ENCODE measurements around the gene SKOR1. TPM values are rescaled to one million over a fixed set of nuclear protein-coding genes. Genes with fewer than 3 reads are reported as not detected.
A peak's percentile ranks its signal among the peaks of the same experiment; 100 is the strongest.

SKOR1 gene
- total and polyA plus RNA-seq, 3 experiments from 2014 or later = 0.06 to 0.16 (median 0.15) TPM

GRCh38 chr15:67834581-67835296 lies 9.4 kb downstream of the SKOR1 start:
- ChIA-PET CTCF (interaction anchor here (1.3 to 4.6 kb wide), 3 partner anchors 50 to 595 kb away, joined by 3 to 55 read pairs (median 41); no protein-coding TSS in a partner anchor), POLR2A (interaction anchor here (2.3 kb wide), 1 partner anchor 52 kb away, joined by 9 read pairs; no protein-coding TSS in a partner anchor)
- Mint-ChIP-seq H3K9me3 (no peaks in the 10 kb centered on the region), H3K27me3 (peaks cover 55 to 59% of the 10 kb centered on the region in 2 donors), H3K4me1 (peaks cover 44 to 71% (median 54%) of the 10 kb centered on the region in 3 donors), H3K27ac (peak overlapping the region in 2 of 8 donors; percentile 53 to 70), H3K4me3 (peak overlapping the region; percentile 84 to 93 (median 87)), H3K36me3 (peaks cover 0 to 3% (median 0%) of the 10 kb centered on the region in 3 donors)
- Histone ChIP-seq H3K27me3 (ENCODE audit: insufficient read depth, low read length, poor library complexity, severe bottlenecking) (peaks cover 54% of the 10 kb centered on the region), H3K9me3 (ENCODE audit: low read length) (no peaks in the 10 kb centered on the region), H3K36me3 (ENCODE audit: insufficient read depth, low read length) (no peaks in the 10 kb centered on the region), H3K4me1 (ENCODE audit: insufficient read depth, low read length) (peaks cover 46% of the 10 kb centered on the region), H3K27ac (ENCODE audit: low read depth, low read length) (no peak overlapping the region), H3K4me3 (ENCODE audit: low read length) (peak overlapping the region; percentile 54)
- DNase-seq = peak in 2 of 5 donors; percentile 11 to 31

GRCh38 chr15:67835297-67836133 lies 10.2 kb downstream of the SKOR1 start:
- Histone ChIP-seq H3K27me3 (ENCODE audit: insufficient read depth, low read length, poor library complexity, severe bottlenecking) (peaks cover 48% of the 10 kb centered on the region), H3K27ac (ENCODE audit: low read depth, low read length) (no peak overlapping the region), H3K36me3 (ENCODE audit: insufficient read depth, low read length) (no peaks in the 10 kb centered on the region), H3K4me1 (ENCODE audit: insufficient read depth, low read length) (peaks cover 40% of the 10 kb centered on the region), H3K4me3 (ENCODE audit: low read length) (peak overlapping the region; percentile 54), H3K9me3 (ENCODE audit: low read length) (no peaks in the 10 kb centered on the region)
- Mint-ChIP-seq H3K4me3 (peak overlapping the region; percentile 84 to 93 (median 87)), H3K27me3 (peaks cover 53 to 54% of the 10 kb centered on the region in 2 donors), H3K27ac (peak overlapping the region in 3 of 8 donors; percentile 53 to 75 (median 70)), H3K9me3 (peaks cover 0 to 4% (median 3%) of the 10 kb centered on the region in 5 donors), H3K36me3 (peaks cover 0 to 10% (median 0%) of the 10 kb centered on the region in 3 donors), H3K4me1 (peaks cover 42 to 71% (median 51%) of the 10 kb centered on the region in 3 donors)
- no peak for DNase-seq
- ChIA-PET POLR2A (interaction anchor here (0.7 to 2.3 kb wide), 4 partner anchors 12 to 379 kb away, joined by 3 to 9 read pairs (median 3); partner anchors contain the start of gene C15orf61), CTCF (interaction anchor here (0.8 to 4.6 kb wide), 15 partner anchors 8 to 595 kb away, joined by 3 to 55 read pairs (median 4); partner anchors contain the start of gene MAP2K5)

GRCh38 chr15:67836134-67836455 lies 10.8 kb downstream of the SKOR1 start:
- peaks cover 43% of the 10 kb centered on the region for H3K27me3 ChIP-seq (ENCODE audit: insufficient read depth, low read length, poor library complexity, severe bottlenecking)
- Mint-ChIP-seq H3K27me3 (peaks cover 47 to 48% of the 10 kb centered on the region in 2 donors), H3K27ac (peak overlapping the region in 2 of 8 donors; percentile 38 to 87), H3K4me1 (peaks cover 45 to 71% (median 52%) of the 10 kb centered on the region in 3 donors), H3K4me3 (peak overlapping the region; percentile 84 to 93 (median 87)), H3K36me3 (peaks cover 0 to 10% (median 0%) of the 10 kb centered on the region in 3 donors), H3K9me3 (peaks cover 0 to 4% (median 3%) of the 10 kb centered on the region in 5 donors)
- CTCF ChIA-PET = interaction anchor here (0.8 to 4.6 kb wide), 15 partner anchors 8 to 596 kb away, joined by 3 to 55 read pairs (median 4); partner anchors contain the start of gene MAP2K5
- DNase-seq = no peak
- H3K36me3 ChIP-seq (ENCODE audit: insufficient read depth, low read length) = no peaks in the 10 kb centered on the region
- H3K9me3 ChIP-seq (ENCODE audit: low read length) = no peaks in the 10 kb centered on the region
- no peak overlapping the region for H3K27ac ChIP-seq (ENCODE audit: low read depth, low read length)
- H3K4me3 ChIP-seq (ENCODE audit: low read length) = peak overlapping the region; percentile 54
- POLR2A ChIA-PET = interaction anchor here (0.7 to 2.3 kb wide), 4 partner anchors 12 to 379 kb away, joined by 3 to 9 read pairs (median 3); partner anchors contain the start of gene C15orf61
- peaks cover 42% of the 10 kb centered on the region for H3K4me1 ChIP-seq (ENCODE audit: insufficient read depth, low read length)

DNA sequence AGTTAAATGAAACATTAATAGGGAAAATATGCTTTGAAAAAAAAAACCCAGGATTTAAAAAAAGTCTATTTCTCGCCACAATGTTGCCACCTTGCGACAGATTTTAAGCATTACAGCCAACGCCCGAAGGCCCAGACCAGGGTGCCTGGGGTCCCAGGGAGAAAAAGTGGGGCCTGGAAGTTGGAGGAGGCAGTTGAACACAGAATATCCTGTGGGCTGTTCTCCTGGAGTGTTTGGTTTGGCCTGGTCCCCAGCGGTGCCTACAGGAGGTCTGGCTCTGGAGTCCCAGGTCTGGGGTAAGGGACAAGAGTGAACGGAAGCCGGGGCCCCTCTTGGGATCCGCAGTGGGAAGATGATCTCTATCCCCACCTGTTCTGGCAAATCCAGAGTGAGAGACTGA lies 11.2 kb downstream of the SKOR1 start:
- peaks cover 0 to 4% (median 3%) of the 10 kb centered on the region in 5 donors for H3K9me3 Mint-ChIP-seq
- CTCF ChIA-PET = interaction anchor here (0.8 to 4.6 kb wide), 14 partner anchors 9 to 378 kb away, joined by 3 to 55 read pairs (median 4); partner anchors contain the start of gene MAP2K5
- peaks cover 49 to 73% (median 56%) of the 10 kb centered on the region in 3 donors for H3K4me1 Mint-ChIP-seq
- peaks cover 46% of the 10 kb centered on the region for H3K4me1 ChIP-seq (ENCODE audit: insufficient read depth, low read length)
- H3K36me3 Mint-ChIP-seq = peaks cover 0 to 10% (median 0%) of the 10 kb centered on the region in 3 donors
- peaks cover 43 to 46% of the 10 kb centered on the region in 2 donors for H3K27me3 Mint-ChIP-seq
- peak overlapping the region; percentile 54 for H3K4me3 ChIP-seq (ENCODE audit: low read length)
- H3K4me3 Mint-ChIP-seq = peak overlapping the region; percentile 84 to 93 (median 87)
- DNase-seq = peak in 4 of 5 donors; percentile 44 to 72 (median 53)
- no peaks in the 10 kb centered on the region for H3K36me3 ChIP-seq (ENCODE audit: insufficient read depth, low read length)
- H3K27ac Mint-ChIP-seq = peak overlapping the region in 3 of 8 donors; percentile 29 to 87 (median 38)
- POLR2A ChIA-PET = interaction anchor here (0.7 to 2.3 kb wide), 4 partner anchors 13 to 380 kb away, joined by 3 to 9 read pairs (median 3); partner anchors contain the start of gene C15orf61
- no peak overlapping the region for H3K27ac ChIP-seq (ENCODE audit: low read depth, low read length)
- peaks cover 39% of the 10 kb centered on the region for H3K27me3 ChIP-seq (ENCODE audit: insufficient read depth, low read length, poor library complexity, severe bottlenecking)
- H3K9me3 ChIP-seq (ENCODE audit: low read length) = no peaks in the 10 kb centered on the region

DNA sequence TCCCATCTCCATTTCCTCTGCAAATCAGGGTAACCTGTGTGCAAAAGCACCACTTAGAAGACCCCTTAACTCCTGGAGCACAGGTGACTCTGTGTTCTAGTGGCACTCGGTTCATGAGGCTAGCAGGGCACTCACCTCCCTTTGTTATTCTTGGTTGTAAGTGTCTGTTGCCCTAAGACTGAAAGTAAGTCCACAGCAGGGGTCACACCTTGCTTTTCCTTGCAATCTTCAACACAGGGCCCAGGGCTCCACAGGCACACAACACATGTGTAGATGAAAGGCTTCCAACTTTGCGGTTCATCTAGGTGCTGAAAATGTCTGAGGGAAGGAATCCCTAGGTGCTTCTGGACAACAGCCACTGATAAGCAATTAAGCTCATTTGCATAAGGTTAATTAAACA lies 11.6 kb downstream of the SKOR1 start:
- POLR2A ChIA-PET = no interaction called here
- peaks cover 0 to 10% (median 0%) of the 10 kb centered on the region in 3 donors for H3K36me3 Mint-ChIP-seq
- peaks cover 46% of the 10 kb centered on the region for H3K4me1 ChIP-seq (ENCODE audit: insufficient read depth, low read length)

DNA sequence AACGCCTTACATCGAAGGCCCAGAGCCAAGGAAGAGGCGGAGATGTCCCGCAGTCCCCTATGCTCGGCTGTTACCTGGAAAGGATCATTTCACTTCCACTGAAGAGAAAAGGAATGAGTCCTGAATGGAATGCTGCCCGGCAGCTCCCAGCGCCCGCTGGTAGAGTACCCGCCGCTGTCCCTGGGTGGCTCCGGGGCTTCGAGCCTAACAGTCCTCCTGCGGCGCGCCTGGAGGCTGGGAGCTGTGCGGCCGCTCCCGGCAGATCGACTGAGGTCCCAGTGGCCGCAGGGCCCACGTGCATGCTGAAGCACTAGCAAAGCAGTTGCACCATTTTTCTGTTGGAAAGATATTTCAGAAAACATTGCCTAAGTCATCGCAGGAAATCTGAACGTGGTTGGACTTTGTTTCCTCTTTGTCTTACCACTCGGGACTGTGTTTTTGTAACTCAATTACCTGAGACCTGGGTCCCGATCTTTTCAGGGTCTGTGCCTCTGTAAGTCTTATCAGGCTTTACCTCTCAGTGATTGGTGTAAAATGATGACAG lies 13.6 kb downstream of the SKOR1 start:
- ChIA-PET CTCF (interaction anchor here (4.6 kb wide), 1 partner anchor 380 kb away, joined by 55 read pairs; no protein-coding TSS in a partner anchor), POLR2A (no interaction called here)
- H3K27me3 ChIP-seq (ENCODE audit: insufficient read depth, low read length, poor library complexity, severe bottlenecking) = peaks cover 21% of the 10 kb centered on the region
- H3K36me3 ChIP-seq (ENCODE audit: insufficient read depth, low read length) = no peaks in the 10 kb centered on the region
- Mint-ChIP-seq H3K27me3 (peaks cover 19 to 29% of the 10 kb centered on the region in 2 donors), H3K4me3 (peak overlapping the region; percentile 23 to 95 (median 63)), H3K9me3 (peaks cover 0 to 4% (median 3%) of the 10 kb centered on the region in 5 donors), H3K36me3 (peaks cover 0 to 10% (median 0%) of the 10 kb centered on the region in 3 donors), H3K4me1 (peaks cover 39 to 58% (median 46%) of the 10 kb centered on the region in 3 donors), H3K27ac (peak overlapping the region; percentile 33 to 98 (median 96))
- H3K27ac ChIP-seq (ENCODE audit: low read depth, low read length) = peak overlapping the region; percentile 94
- H3K4me3 ChIP-seq (ENCODE audit: low read length) = peak overlapping the region; percentile 81
- peaks cover 33% of the 10 kb centered on the region for H3K4me1 ChIP-seq (ENCODE audit: insufficient read depth, low read length)
- DNase-seq = no peak
- H3K9me3 ChIP-seq (ENCODE audit: low read length) = no peaks in the 10 kb centered on the region

More for the DNA sequence above, 11.6 kb downstream of the SKOR1 start:
- peak overlapping the region in 1 of 8 donors; percentile 87 for H3K27ac Mint-ChIP-seq
- Histone ChIP-seq H3K27ac (ENCODE audit: low read depth, low read length) (no peak overlapping the region), H3K27me3 (ENCODE audit: insufficient read depth, low read length, poor library complexity, severe bottlenecking) (peaks cover 37% of the 10 kb centered on the region), H3K9me3 (ENCODE audit: low read length) (no peaks in the 10 kb centered on the region), H3K4me3 (ENCODE audit: low read length) (no peak overlapping the region), H3K36me3 (ENCODE audit: insufficient read depth, low read length) (no peaks in the 10 kb centered on the region)
- H3K4me1 Mint-ChIP-seq = peaks cover 50 to 73% (median 57%) of the 10 kb centered on the region in 3 donors
- H3K27me3 Mint-ChIP-seq = peaks cover 38 to 44% of the 10 kb centered on the region in 2 donors
- H3K9me3 Mint-ChIP-seq = peaks cover 0 to 4% (median 3%) of the 10 kb centered on the region in 5 donors
- CTCF ChIA-PET = interaction anchor here (3.2 to 4.6 kb wide), 2 partner anchors 52 to 378 kb away, joined by 41 to 55 read pairs; no protein-coding TSS in a partner anchor
- peak overlapping the region in 2 of 7 donors; percentile 19 to 89 for H3K4me3 Mint-ChIP-seq
- no peak for DNase-seq

GRCh38 chr15:67839499-67839928 lies 14.2 kb downstream of the SKOR1 start:
- H3K4me3 Mint-ChIP-seq = peak overlapping the region; percentile 89 to 97 (median 93)
- CTCF ChIA-PET = interaction anchor here (0.6 kb wide), 1 partner anchor 893 kb away, joined by 3 read pairs; no protein-coding TSS in a partner anchor
- H3K4me3 ChIP-seq (ENCODE audit: low read length) = peak overlapping the region; percentile 81
- peak in 1 of 5 donors; percentile 10 for DNase-seq
- H3K36me3 ChIP-seq (ENCODE audit: insufficient read depth, low read length) = no peaks in the 10 kb centered on the region
- peak overlapping the region; percentile 94 for H3K27ac ChIP-seq (ENCODE audit: low read depth, low read length)
- H3K4me1 ChIP-seq (ENCODE audit: insufficient read depth, low read length) = peaks cover 29% of the 10 kb centered on the region
- POLR2A ChIA-PET = no interaction called here
- peaks cover 35 to 51% (median 40%) of the 10 kb centered on the region in 3 donors for H3K4me1 Mint-ChIP-seq
- H3K27me3 Mint-ChIP-seq = peaks cover 13 to 24% of the 10 kb centered on the region in 2 donors
- peaks cover 0 to 10% (median 0%) of the 10 kb centered on the region in 3 donors for H3K36me3 Mint-ChIP-seq
- peaks cover 0 to 4% (median 3%) of the 10 kb centered on the region in 5 donors for H3K9me3 Mint-ChIP-seq
- peak overlapping the region; percentile 96 to 98 (median 97) for H3K27ac Mint-ChIP-seq
- H3K9me3 ChIP-seq (ENCODE audit: low read length) = no peaks in the 10 kb centered on the region
- peaks cover 17% of the 10 kb centered on the region for H3K27me3 ChIP-seq (ENCODE audit: insufficient read depth, low read length, poor library complexity, severe bottlenecking)

All from CD8-positive, alpha-beta memory T cell (primary cell).